ENCODE measurements around the gene NUAK1.

Gene NUAK1

DNA sequence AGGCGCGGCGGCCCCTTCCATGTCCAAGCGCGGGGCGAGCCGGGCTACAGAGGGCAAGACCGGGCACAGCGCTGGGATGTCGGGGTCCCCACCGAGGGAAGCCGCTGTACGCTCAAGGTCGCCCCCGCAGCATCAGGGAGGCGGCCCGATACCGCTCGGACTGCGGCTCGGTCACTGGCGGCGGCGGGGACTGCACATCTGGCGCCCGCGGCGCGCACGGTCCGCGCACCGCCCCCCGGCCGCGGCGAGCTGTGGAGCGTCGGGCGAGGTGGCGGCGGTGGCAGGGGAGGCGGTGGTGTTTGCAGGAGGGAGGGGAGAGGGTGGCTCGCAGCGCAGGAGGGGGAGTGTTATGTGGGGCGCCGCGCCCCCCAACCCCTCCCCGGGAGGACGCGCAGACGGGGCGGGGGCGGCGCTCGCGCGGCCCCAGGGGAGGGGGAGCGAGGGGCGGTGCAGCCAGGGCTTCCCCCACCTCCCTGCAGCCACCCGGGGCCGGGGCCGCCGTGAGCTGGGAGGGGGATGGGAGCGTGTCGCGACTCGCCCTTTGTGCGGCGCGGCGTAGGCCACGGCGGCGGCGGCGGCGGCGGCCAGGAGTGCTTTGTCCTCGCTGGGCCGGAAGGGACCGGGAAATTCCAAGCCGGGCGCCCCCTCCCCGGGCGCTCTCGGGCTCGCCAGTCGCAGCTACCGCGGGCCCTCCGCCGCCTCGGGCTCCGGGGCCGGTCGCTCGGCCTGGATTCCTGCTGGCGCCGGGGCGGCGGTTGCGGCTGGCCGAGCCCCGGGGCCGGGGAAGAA lies at the start of gene NUAK1:
Gene NUAK1 (minus strand): TSS at position 322 of the 789 bp plus-strand sequence. CDS start 301 bp downstream, at position 21.
- peak; percentile 57 for DNase-seq (ENCODE audit: low read depth)

DNA sequence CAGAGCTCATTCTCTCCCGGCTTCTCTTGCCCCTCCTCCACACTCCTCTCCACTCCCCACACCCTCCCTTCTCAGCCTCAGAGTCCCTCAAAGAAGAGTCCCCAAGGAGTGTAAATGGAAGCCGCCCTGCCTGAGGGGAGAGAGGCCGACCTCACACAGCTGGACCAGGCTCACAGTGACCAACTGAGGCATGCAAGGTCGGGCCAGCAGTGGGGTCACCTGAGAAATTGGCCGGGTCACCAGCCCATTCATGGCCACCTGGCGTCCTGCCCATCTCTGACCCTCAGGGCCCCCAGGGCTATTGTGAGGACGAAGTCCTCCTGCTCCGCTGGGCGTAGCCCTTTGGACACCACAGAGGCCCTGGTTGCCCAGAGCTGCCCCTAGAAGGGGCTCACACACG lies 49.5 kb upstream of the NUAK1 start:
- no peak for DNase-seq (ENCODE audit: low read depth)

DNA sequence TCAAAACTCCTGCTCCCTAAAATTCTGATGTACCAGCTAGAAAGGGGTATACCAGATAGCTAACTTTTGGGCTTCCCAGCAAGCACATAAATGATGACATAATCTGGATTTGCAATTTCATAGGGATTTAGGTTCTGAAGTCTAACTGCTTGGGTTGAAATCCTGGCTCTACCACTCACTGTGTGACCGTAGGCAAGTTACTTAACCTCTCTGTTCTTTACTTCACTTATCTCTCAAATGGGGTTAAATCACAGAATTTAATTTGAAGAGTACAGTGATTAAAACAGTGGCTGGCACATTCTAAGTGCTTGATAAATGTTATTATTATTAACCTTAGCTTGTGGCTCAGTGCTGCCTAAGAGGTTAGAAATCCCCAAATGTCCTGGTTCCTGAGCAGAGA lies 49.1 kb upstream of the NUAK1 start:
- no peak for DNase-seq (ENCODE audit: low read depth)

DNA sequence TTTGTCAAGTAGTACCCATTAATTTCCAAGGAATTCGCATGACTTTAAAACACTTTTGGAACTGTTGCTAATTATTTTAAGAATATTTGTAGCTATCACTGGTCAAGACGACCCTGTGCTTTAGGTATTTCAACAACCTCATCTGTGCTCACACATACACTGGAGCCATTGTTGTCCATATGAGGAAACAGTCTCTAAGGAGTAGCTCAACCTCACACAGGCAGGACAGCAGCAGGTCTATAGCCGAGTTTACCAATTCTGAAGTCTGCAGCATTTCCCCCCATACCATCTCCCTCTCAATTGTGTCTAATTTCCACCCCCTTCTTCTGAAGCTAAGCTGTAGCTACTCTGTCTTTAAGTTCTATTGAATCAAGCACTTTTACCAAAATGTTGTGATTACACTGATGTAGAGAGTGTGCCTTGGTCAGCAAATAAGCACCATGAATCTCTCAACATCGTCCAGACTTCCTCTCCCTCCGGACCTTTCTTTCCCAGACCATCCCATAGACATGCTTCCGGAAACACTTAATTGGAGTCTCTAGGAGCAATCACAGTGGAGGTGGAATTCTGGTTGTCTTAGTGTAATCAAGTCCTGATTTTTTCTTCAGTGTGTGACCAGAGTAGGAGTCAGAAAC lies 48.5 kb upstream of the NUAK1 start:
- no peak for DNase-seq (ENCODE audit: low read depth)

DNA sequence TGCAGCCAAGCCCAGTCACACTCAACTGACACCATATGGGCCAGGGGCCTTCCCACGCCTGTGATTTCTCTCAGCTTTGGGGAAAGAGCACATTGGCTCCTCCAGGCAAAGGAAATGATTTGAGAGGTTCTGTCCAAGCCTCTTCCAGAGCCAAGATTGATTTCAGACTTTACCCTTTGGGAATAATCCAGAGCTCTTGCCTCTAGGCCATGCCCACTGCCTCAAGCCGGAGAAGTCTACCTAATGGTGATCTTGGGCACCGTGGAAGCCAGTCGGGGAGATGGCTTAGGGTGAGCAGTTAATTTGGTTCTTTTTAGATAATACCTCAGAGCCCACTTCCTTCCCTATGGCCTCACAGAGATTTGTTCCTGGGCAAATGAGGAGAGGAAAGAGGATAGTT lies 45.0 kb upstream of the NUAK1 start:
- no peak for DNase-seq (ENCODE audit: low read depth)

DNA sequence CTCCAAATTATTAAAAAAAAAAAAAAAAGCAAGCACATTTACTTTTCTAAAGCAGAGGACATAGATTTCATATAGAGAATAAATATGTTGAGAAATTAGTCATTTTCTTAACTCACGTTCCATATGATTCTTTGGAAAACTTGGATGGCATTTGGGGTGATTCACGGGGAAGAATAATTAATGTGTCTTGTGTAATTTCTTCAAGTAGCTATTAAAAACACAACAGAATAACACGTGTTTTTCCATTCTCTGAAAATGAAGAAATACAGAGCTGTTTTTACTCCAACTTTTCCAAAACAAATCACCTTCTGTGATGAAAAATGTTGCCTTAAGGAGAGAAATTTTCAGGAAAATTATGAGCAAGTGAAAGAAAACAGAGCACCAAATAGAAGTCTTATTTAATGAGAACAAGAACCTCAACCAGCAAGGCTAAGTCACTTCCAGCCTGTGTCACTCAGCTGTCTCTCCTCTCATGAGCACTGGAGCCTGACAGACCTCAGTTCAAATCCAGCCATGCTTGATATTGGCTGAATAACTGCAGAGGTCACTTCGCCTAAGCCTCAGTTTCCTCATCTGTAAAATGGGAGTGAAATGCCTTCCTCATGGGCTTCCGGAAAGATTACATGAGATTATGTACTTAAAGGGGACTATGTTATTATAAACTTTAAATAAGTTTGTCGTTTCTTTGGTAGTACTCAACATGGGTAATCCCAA lies 42.8 kb upstream of the NUAK1 start:
- DNase-seq (ENCODE audit: low read depth), result no peak

DNA sequence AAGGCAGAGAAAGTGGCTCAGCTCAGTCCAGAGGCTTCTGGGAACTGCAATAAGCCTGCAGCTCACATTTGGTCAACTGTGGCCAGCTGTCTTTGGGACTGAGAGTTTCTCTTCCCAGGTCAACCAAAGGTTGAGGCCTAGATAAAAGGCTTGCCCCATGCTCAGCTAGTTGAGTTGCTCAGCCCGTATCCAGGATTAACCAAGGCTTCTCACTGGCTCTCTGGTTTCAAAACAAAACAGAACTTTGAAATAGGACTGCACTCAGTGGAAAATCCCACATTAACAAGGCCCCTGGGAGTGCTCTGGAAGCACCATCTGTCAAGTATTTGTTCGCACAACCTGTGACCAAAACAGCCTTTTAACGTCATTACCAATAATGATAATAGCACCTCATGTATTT lies 40.3 kb upstream of the NUAK1 start:
- DNase-seq (ENCODE audit: low read depth), result no peak

DNA sequence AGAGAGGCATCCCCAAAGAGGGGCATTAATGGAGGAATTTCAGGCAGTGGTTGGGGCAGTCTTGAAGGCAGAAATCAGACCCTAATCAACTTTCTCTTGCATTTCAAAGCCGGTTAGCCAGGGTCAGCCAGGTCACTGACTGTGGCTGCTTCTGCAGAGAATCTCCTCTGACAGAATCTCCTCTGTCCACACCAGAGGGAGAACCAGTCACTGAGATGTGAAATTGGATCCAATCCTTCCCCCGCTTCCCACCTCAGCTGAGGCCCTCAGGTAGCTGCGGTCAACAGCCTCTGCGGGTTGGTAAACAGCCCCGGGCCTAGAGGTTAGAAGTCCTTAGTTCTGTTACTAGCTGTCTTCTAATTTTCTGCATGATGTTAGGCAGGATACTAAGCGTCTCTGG lies 39.8 kb upstream of the NUAK1 start:
- DNase-seq (ENCODE audit: low read depth), result no peak

DNA sequence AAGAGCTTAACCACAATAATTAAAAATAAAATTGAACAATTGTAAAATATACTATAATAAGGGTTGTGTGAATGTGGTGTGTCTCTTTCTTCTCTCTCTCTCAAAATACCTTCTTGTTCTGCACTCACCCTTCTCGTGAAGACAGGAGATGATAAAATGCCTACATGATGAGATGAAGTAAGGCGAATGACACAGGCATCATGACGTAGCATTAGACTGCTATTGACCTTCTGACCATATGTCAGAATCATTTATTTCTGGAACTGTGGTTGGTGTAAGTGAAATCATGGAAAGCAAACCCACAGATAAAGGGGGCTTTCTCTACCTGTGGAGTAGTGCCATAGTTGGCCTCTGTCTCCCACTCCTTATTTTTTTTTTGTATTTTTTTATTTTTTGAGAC lies 37.8 kb upstream of the NUAK1 start:
- no peak for DNase-seq (ENCODE audit: low read depth)

DNA sequence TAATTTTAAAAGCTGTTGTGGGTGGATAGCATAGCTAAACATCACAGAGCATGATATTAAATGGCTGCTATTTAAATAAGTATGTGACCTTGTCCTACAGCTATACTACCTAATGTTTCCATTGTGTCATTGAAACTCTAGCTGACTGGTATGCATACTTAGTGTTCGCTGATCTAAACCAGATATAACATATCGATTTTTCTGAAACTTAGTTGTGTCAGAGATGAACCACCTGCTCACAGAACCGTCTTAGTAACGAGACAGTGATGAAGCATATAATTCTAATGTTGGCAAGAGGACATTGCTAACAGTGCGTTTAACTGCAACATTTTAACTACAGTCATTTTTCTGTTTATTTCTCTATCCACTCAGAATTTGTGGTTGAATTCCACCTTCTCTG lies 36.1 kb upstream of the NUAK1 start:
- DNase-seq (ENCODE audit: low read depth), result no peak

DNA sequence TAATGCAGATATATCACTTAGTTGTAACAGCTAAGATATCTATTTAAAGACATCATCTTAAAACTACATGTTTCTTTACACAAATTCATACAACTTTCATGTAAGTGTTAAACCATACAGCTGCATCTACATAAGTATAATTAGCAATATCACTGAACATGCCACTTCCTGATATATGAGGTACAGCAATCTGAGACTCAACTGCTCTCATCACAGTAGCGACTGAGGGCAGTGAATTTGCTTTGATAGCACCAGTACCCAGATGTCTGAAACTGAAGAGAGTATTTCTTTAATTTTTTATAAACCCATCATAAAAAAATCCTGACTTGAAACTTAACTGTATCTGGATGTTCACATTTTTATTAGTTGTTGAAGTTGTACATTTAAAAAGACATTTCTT lies 34.7 kb upstream of the NUAK1 start:
- no peak for DNase-seq (ENCODE audit: low read depth)

DNA sequence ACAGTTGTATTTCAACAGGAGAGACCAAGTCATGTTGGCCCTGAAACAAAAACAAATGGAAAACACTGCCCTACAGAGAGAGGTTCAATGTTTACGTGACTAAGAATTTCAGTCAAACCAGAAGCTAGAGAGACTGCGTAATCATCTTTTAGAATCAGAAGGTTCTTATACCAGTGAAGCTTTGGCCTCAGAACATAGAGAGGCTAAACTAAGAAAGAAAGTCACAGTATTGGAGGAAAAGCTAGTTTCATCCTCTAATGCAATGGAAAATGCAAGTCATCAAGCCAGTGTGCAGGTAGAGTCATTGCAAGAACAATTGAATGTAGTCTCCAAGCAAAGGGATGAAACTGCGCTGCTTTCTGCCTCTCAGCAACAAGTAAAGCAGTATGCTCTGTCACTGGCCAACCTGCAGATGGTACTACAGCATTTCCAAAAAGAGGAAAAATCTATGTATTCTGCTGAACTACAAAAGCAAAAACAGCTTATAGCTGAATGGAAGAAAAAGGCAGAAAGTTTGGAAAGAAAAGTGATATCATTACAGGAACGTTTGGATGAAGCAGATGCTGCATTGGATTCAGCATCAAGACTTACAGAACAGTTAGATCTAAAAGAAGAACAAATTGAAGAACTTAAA lies 32.5 kb upstream of the NUAK1 start:
- DNase-seq (ENCODE audit: low read depth), result no peak

DNA sequence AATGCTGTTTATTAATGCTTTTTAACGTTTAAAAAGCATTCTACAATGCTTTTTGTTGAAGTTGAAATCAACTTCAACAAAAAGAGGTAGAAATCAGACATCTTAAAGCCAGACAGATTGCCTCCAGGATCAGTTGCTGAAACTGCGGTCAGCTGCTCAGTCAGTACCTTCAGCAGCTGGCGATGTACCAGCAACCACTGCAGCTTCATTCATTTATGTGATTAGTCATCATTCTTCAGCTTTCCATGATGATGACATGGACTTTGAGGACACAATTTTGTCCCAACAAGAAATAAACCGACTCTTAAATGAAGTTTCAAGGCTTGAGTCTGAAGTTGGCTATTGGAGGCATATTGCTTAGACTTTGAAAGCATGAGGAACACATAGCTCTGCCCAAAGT lies 31.5 kb upstream of the NUAK1 start:
- DNase-seq (ENCODE audit: low read depth), result peak; percentile 52

DNA sequence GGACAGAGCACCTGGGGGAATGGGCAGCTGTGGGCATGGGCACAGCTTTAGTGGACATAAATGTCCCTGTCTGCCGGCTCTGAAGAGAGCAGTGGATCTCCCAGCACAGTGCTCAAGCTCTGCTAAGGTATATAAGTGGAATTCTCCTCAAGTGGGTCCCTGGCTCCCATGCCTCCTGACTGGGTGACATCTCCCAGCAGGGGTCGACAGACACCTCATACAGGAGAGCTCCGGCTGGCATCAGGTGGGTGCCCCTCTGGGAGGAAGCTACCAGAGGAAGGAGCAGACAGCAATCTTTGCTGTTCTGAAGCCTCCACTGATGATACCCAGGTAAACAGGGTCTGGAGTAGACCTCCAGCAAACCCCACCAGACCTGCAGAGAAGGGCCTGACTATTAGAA lies 25.0 kb upstream of the NUAK1 start:
- DNase-seq (ENCODE audit: low read depth), result no peak

DNA sequence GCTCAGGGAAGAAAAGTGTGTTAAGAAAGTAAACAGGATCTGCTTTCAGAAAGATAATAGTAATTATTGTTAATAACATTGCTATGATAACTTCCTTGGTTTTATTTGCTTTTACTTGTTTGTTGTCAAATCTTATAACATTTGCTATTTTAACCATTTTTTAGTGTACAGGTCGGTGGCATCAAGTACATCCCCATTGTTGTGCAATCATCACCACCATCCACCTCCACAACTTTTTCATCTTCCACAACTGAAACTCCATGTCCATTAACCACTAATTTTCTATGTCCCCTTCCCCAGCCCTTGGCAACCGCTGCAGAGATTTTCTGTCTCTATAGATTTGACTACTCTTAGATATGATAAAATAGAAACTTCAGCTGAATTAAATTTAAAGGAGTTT lies 22.7 kb upstream of the NUAK1 start:
- no peak for DNase-seq (ENCODE audit: low read depth)

DNA sequence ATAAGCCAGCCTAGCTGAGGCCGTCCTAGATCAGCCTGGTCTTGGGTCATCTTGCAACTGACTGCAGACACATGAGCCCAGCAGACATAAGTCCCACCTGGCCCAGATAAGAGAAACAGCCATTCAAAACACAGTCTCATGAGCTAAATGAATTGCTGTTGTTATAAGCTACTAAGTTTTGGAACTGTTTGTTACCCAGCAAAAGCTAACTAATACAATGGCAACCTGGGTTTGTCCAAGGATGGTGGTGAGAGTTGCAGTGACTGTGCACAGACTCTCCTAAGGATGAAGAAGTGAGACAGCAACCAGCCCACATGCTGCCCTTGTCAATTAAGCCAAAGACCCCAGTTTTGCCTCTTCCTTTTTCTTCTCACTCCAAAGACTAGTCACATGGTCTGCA lies 22.2 kb upstream of the NUAK1 start:
- DNase-seq (ENCODE audit: low read depth), result no peak

DNA sequence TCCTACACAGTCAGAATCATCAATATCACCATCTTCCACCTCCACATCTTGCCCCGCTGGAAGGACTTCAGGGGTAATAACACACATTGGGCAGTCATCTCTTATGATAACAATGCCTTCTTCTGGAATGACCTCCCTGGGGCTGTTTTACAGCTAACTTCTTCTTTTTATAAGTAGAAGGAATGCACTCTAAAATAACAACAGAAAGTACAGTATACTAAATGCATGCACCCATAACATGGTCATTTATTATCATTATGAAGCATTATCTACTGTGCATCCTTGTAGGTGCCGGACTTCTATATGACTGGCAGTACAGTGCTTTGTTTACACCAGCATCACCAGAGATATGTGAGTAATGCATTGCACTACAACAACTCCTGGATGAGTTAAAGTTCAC lies 19.0 kb upstream of the NUAK1 start:
- no peak for DNase-seq (ENCODE audit: low read depth)

DNA sequence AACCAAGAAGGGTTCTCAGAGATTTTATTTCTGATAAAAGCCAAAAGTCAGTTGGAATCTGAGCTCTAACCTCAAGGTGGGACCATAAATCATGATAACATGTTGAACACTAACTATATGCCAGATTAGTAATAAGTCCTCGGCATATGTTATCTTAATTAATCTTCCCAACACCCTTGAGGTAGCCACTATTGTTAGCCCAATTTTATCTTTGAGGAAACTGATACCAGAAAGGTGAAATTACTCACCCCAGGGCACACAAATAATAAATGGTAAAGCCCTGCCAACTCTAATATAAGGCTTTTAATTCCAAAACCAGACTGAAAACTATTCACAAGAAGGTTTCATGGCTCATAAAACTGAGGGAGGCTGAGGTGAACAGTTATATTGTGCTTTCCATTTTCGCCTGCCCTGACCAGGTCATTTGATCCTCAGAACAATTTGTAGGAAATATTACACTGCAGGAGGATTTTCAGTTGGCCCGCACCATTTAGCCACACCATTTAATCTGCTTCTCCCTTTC lies 16.1 kb upstream of the NUAK1 start:
- no peak for DNase-seq (ENCODE audit: low read depth)

DNA sequence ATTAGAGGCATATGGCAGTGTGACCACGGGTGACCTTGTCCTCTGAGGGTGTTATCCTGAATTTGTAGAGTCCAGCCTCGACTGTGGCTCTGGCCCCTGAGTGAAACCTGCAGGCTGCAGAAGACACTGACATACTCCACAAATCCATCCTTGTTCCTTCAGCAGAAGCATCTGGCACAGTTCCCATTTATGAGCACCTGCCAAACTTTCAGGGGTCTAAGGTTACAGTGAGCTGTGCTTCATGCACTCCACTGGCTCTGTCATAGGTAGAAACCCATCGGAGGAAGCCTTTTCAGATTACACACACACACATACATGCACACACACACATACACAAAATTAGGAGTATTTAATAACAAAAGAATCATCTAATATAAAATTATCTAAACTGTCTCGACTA lies 13.6 kb upstream of the NUAK1 start:
- no peak for DNase-seq (ENCODE audit: low read depth)

DNA sequence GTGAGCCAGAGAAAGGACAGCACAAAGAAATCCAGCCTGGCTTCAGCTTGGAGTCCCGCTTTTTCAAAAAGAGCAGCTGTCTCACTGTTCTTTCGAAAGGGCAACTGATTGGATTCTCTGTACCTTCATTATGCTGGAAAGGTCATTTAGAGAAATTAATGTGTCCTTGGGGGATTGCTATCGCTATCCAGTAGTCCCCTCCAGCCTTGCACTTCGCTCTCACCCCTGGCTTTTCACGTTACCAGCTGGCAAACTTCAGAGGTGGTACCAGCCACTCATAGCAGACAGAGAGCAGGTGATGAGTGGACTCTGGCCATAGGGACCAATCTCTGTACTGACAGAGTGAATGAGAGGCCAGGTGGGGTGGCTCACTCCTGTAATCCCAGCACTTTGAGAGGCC lies 11.8 kb upstream of the NUAK1 start:
- no peak for DNase-seq (ENCODE audit: low read depth)

DNA sequence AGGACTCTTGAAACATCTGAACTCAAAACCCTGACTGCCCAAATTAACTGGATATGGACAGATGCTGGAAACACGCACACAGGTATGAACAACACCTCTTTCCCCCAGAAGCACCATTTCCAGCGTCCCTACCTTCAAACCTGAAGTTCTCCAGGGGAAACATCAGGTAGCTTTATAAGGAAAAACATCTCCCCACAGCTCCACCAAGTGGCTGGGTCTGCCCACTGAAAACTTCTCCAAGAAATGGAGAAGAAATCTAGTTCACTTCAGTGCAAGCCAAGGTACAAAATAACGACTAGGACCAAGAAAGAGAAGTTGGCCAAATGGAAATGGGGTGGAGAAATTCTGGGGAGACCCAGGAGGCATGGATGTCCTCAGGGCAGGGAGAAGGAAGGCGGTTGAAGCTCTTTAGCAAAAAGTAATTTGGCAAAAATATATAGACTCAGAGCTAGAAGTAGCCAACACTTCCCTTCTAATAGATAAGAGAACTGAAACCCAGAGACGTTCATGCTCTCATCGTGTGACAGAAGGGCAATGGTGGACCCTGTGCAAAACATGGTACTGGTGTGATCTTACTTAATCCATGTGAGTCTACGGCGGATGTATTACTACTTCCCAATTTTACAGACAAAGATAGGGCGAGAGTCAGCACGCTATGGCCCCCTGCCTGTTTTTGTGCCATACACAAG lies 10.5 kb upstream of the NUAK1 start:
- DNase-seq (ENCODE audit: low read depth), result peak; percentile 52

DNA sequence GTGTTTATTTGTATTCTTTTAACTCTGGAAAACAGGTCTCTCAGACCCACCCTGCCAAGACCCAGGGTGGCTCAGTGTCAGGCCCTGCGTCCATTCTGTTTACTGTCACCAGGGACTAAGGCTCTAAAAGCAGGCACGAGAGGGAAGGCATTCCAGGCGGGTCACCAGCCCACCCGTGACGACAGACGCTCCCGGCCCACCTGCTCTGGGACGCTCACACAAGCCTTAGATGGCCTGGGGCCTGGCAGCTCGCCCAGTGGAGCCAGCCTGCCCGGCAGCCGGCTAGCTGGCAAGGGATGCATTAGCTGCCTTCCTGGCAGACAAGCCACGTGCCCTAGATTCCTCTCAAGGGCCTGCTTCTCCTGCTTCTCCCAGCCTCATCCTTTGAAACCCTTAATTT lies 9.2 kb upstream of the NUAK1 start:
- no peak for DNase-seq (ENCODE audit: low read depth)

All from ELR (cell line).